Effector memory CD4-positive, alpha-beta T cell (primary cell): ENCODE data around the gene POMT1.

ENCODE experiments used
- DNase-seq, 3 donors: peaks; one replicate each; pipeline ENCODE4 v3.0.0-alpha.2; 2020
- H3K27ac ChIP-seq: 2 replicates; pipeline ENCODE4 v1.7.0; 2013; ENCODE audit warnings: mild to moderate bottlenecking, low read length, moderate library complexity; ENCODE audit not compliant: insufficient read depth, poor library complexity, severe bottlenecking
- H3K27me3 ChIP-seq: replicated peaks from 2 replicates; pipeline ENCODE4 v1.7.0; 2013; ENCODE audit warnings: mild to moderate bottlenecking, low read length; ENCODE audit not compliant: insufficient read depth, control insufficient read depth, poor library complexity, severe bottlenecking
- H3K36me3 ChIP-seq: 2 replicates; pipeline ENCODE4 v1.7.0; 2013; ENCODE audit warnings: mild to moderate bottlenecking, low read length, moderate library complexity; ENCODE audit not compliant: control insufficient read depth, insufficient read depth
- H3K4me1 ChIP-seq: 2 replicates; pipeline ENCODE4 v1.7.0; 2013; ENCODE audit warnings: low read length, mild to moderate bottlenecking; ENCODE audit not compliant: control insufficient read depth, insufficient read depth, poor library complexity, severe bottlenecking
- H3K4me3 ChIP-seq: 2 replicates; pipeline ENCODE4 v1.7.0; 2013; ENCODE audit warnings: low read length, low read depth, mild to moderate bottlenecking; ENCODE audit not compliant: insufficient read depth, poor library complexity, severe bottlenecking
- H3K9me3 ChIP-seq: 2 replicates; pipeline ENCODE4 v1.7.0; 2013; ENCODE audit warnings: mild to moderate bottlenecking, low read length, moderate library complexity; ENCODE audit not compliant: control insufficient read depth

POMT1 gene

GRCh38 chr9:131483319-131484050 is 19.2 kb upstream of the POMT1 start:
- Histone ChIP-seq H3K27me3 (no peaks in the 10 kb centered on the region), H3K36me3 (peaks cover 94% of the 10 kb centered on the region), H3K4me1 (no peaks in the 10 kb centered on the region), H3K27ac (no peak overlapping the region), H3K9me3 (no peaks in the 10 kb centered on the region), H3K4me3 (no peak overlapping the region)
- DNase-seq: no peak

GRCh38 chr9:131484051-131484445 is 18.7 kb upstream of the POMT1 start:
- Histone ChIP-seq H3K36me3 (peaks cover 96% of the 10 kb centered on the region), H3K4me1 (no peaks in the 10 kb centered on the region), H3K4me3 (no peak overlapping the region), H3K27me3 (no peaks in the 10 kb centered on the region), H3K9me3 (no peaks in the 10 kb centered on the region), H3K27ac (no peak overlapping the region)
- no peak for DNase-seq

GRCh38 chr9:131484560-131485185 is 18.0 kb upstream of the POMT1 start:
- Histone ChIP-seq H3K36me3 (peaks cover 96% of the 10 kb centered on the region), H3K9me3 (no peaks in the 10 kb centered on the region), H3K4me1 (no peaks in the 10 kb centered on the region), H3K27me3 (no peaks in the 10 kb centered on the region), H3K4me3 (no peak overlapping the region), H3K27ac (peak overlapping the region; percentile 21)
- no peak for DNase-seq

- Histone ChIP-seq H3K4me1 (no peaks in the 10 kb centered on the region), H3K36me3 (peaks cover 96% of the 10 kb centered on the region), H3K4me3 (no peak overlapping the region), H3K27me3 (no peaks in the 10 kb centered on the region), H3K9me3 (no peaks in the 10 kb centered on the region), H3K27ac (peak overlapping the region; percentile 21)
- DNase-seq: no peak
Observed at GRCh38 chr9:131485206-131485605, 17.5 kb upstream of the POMT1 start.

GRCh38 chr9:131485728-131486422 is 16.8 kb upstream of the POMT1 start:
- H3K9me3 ChIP-seq: no peaks in the 10 kb centered on the region
- no peak overlapping the region for H3K4me3 ChIP-seq
- H3K27me3 ChIP-seq: no peaks in the 10 kb centered on the region
- H3K4me1 ChIP-seq: no peaks in the 10 kb centered on the region
- no peak overlapping the region for H3K27ac ChIP-seq
- peaks cover 96% of the 10 kb centered on the region for H3K36me3 ChIP-seq
- no peak for DNase-seq

GRCh38 chr9:131487001-131487400 is 15.7 kb upstream of the POMT1 start:
- Histone ChIP-seq H3K4me1 (no peaks in the 10 kb centered on the region), H3K27ac (no peak overlapping the region), H3K27me3 (no peaks in the 10 kb centered on the region), H3K36me3 (peaks cover 100% of the 10 kb centered on the region), H3K4me3 (no peak overlapping the region), H3K9me3 (no peaks in the 10 kb centered on the region)
- DNase-seq: no peak

- Histone ChIP-seq H3K27me3 (no peaks in the 10 kb centered on the region), H3K9me3 (no peaks in the 10 kb centered on the region), H3K4me1 (no peaks in the 10 kb centered on the region), H3K4me3 (no peak overlapping the region), H3K36me3 (peaks cover 100% of the 10 kb centered on the region), H3K27ac (no peak overlapping the region)
- no peak for DNase-seq
Observed at GRCh38 chr9:131487621-131488031, 15.1 kb upstream of the POMT1 start.

- no peak for DNase-seq
- Histone ChIP-seq H3K27ac (no peak overlapping the region), H3K4me3 (no peak overlapping the region), H3K27me3 (no peaks in the 10 kb centered on the region), H3K36me3 (peaks cover 100% of the 10 kb centered on the region), H3K9me3 (no peaks in the 10 kb centered on the region), H3K4me1 (no peaks in the 10 kb centered on the region)
Observed at GRCh38 chr9:131490514-131490913, 12.2 kb upstream of the POMT1 start.

GRCh38 chr9:131491001-131491710 is 11.6 kb upstream of the POMT1 start:
- Histone ChIP-seq H3K4me3 (no peak overlapping the region), H3K27ac (no peak overlapping the region), H3K9me3 (no peaks in the 10 kb centered on the region), H3K27me3 (no peaks in the 10 kb centered on the region), H3K4me1 (no peaks in the 10 kb centered on the region), H3K36me3 (peaks cover 100% of the 10 kb centered on the region)
- no peak for DNase-seq
